ENCODE results near the gene PRPF6.
A peak's percentile ranks its signal among the peaks of the same experiment; 100 is the strongest.

PRPF6 gene

DNA sequence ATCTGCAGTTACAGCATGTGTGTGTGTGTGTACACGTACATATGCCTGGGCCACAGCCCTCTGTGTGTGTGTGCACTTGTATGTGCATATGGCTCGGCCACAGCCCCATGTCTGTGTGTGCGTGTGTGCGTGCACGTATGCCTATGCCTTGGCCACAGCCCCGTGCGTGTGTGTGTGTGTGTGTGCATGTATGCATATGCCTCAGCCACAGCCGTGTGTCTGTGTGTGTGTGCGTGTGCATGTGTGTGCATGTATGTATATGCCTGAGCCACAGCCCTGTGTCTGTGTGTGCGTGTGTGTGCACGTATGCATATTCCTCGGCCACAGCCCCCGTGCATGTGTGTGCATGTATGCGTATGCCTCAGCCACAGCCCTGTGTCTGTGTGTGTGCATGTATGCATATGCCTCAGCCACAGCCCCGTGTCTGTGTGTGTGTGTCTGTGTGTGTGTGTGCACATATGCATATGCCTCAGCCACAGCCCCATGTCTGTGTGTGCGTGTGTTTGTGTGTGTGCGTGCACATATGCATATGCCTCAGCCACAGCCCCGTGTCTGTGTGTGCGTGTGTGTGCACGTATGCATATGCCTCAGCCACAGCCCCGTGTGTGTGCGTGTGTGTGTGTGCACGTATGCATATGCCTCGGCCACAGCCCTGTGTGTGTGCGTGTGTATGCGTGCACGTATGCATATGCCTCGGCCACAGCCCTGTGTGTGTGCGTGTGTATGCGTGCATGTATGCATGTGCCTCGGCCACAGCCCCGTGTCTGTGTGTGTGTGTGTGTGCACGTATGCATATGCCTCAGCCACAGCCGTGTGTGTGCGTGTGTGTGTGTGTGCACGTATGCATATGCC lies 40.4 kb downstream of the PRPF6 start:
- DNase-seq = no peak

DNA sequence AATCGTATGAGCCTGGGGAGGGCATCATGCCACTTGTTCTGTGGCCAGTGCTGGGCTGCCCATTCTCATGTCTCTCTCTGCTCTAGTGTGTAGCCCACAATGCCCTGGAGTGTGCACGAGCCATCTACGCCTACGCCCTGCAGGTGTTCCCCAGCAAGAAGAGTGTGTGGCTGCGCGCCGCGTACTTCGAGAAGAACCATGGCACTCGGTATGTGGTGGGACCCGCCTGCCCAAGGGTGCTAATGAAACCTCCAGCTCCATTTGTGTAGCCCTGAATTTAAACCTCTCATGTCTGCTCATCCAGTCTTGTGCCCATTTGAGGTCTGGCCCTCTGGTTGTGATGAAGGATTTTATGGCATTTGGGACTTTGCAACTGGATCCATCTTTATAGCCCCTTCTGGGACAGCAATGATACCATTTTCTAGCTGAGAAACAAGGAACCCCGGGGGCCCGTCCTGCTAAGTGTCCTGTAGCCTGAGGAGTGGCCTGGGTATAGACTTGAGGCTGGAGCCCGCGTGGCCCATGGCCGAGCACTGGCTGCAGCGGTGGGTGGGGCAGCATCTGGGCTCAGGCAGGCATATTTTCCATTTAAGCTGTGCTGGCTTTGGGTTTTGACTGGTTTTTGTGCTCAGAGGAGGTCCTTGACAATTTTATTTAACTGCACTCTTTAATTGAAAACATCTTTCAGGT lies 41.9 kb downstream of the PRPF6 start:
- no peak for DNase-seq

DNA sequence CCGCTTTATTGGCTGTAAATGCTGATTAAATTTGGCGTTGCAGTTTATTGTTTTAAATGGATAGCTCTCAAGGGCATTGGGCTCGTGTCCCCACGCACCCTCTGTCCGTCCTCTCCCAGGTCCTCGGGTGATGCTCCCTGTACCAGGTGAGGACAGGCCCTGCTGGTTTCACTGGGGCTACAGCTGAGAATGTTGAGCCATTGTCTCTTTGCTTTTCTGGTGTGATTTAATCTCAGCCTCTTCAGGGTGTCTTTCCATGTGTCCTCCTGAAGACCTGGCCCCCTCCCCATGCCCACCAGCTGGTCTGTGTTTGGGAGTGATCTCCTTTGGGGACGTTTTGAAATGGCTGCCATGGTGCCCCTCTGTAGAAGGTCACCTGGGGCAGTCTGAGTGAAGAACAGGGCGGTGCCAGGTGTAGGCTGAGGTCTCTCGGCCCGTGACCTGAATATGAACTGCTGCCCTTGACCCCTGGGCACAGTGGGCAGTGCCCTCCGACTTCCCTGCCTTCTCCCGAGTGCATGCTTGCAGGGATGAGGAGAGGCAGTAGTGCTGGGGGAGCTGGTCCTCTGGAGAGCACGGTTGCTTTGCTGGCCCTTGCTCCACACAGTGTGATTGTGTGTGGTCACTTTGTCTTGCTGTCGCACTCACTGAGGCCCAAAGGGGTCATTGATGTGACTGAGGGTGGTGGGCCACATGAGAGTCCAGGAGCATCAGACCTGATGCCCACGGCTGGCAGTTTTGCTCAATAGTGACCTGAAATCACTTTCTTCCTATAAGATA lies 42.6 kb downstream of the PRPF6 start:
- DNase-seq = no peak

DNA sequence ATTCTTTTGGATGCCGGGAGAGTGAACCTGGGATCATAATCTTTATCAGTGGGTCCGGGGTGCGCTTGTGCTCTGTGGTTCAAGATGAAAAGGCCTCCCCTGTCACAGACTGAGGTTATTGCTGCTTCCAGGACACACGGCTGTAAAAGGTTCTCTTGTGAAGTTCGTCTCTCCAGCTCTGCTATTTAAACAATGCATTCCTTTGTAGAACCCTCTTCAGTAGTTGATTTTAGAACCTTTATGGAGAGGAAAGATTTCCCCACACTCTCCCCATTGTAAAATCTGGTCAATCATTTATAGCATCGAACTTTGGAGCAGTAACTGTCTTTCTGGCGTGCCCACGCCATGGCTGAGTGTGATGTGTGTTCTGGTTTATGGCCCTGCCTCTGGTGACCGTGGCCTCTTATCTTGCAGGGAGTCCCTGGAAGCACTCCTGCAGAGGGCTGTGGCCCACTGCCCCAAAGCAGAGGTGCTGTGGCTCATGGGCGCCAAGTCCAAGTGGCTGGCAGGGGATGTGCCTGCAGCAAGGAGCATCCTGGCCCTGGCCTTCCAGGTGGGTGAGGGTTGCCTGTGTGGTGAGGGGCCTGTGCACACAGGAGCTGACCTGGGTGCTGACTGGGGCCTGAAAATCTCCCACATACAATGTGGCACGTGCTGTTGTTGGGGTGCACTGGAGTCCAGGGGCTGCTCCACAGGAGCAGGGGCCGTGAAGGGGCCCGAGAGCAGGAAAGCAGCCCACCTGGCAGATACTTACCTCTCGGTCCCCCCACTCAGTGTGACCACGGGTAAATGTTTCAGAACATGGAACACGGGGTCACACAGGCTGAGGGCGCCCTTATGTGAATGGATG lies 43.4 kb downstream of the PRPF6 start:
- no peak for DNase-seq

DNA sequence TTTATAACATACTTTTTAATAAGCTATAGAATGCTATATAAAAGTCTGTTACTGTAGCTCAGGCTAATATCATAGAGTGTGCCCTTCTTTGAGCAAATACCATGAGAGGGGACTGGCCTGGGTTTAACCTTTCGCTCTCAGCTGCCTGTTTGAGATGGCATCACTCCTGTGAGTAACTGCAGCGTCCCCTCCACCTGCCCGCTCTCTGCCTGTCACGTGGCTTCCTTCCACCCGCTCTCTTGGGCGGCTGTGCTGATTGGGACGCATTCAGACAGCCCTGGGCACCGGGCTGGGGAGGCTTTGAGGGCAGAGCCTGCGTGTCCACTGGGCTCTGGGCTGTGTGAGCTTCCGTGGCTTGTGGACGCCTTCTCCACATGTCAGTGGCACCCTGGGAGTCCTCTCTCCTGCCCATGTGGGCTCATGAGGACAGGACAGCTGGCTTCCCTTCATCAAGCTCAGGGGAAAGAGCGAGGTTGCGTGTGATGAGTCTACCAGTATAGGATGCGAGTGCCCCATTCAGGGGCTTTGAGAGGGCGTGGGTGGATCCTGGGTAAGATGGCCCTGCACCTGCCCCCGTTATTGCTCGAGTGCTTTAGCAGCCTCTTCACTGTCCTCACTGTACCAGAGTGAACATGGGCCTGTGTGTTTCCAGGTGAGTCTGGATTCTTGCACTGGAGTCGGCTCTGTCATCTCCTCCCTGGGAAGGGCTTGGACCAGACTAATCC lies 44.3 kb downstream of the PRPF6 start:
- DNase-seq = no peak

DNA sequence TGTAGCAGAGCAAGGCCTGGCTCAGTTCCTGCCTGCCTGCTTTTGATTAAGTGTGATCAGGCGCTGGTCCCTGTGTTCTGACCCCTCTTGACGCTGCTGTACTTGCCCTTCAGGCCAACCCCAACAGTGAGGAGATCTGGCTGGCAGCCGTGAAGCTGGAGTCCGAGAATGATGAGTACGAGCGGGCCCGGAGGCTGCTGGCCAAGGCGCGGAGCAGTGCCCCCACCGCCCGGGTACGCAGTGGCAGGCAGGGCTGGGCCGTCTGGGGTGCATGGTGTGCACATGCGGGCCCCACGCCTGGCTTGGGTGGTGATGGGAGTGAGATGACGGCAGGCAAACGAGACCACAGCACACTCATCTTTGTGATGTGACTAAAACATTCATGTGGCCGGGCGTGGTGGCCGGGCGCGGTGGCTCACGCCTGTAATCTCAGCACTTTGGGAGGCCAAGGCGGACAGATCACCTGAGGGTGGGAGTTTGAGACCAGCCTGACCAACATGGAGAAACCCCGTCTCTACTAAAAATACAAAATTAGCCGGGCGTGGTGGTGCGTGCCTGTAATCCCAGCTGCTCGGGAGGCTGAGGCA lies 45.0 kb downstream of the PRPF6 start:
- no peak for DNase-seq

DNA sequence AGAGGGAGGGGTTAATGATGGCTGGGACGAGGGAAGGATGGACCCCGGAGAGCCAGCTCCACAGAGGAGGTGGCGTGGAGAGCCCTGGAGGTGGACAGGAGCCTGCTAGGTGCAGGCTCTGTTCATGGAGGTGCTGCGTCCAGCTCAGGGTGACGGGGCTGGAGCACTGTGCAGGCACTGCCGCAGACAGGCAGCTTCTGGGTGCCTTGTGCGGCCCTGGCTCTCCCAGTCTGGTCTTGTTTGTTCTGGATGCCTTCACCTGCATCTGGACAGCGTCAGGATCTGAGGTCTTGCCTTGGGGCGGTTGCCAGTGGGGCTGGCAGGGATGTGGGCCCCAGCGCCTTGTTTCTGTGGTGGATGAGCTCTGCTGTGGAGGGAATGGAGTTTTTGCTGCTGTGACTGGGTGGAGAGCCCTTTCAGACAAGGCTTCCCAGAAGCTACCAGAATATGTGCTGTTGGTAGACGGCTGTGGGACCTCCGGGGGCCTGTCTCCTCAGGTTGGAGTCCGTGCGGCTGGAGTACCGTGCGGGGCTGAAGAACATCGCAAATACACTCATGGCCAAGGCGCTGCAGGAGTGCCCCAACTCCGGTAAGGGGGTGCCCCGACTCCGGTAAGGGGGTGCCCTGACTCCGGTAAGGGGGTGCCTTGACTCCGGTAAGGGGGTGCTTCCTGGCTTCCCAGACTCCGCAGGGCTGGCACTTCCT lies 47.2 kb downstream of the PRPF6 start:
- DNase-seq = no peak

DNA sequence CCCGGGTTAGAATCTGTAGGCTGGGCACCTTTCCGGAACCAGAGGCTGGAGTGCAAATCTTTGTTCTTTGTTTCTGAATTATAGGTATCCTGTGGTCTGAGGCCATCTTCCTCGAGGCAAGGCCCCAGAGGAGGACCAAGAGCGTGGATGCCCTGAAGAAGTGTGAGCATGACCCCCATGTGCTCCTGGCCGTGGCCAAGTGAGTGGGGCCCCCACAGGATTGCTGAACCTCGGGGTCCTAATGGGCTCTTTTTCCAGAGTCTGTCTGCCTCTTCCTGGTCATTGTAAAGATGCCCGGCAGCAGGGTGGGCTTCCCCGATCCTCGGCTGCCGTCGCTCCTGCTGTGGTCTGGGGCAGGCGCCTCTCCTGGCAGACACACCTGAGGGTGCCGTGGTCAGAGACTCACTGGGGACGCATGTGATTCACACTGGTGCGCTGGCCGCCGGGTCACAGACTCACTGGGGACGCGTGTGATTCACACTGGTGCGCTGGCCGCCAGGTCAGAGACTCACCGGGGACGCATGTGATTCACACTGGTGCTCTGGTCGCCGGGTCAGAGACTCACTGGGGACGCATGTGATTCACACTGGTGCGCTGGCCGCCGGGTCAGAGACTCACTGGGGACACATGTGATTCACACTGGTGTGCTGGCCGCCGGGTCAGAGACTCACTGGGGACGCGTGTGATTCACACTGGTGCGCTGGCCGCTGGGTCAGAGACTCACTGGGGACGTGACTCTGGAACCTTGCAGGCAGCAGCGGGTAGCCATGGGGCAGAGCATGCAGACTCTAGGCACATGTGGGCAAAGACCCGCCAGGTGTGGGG lies 48.6 kb downstream of the PRPF6 start:
- DNase-seq = no peak

DNA sequence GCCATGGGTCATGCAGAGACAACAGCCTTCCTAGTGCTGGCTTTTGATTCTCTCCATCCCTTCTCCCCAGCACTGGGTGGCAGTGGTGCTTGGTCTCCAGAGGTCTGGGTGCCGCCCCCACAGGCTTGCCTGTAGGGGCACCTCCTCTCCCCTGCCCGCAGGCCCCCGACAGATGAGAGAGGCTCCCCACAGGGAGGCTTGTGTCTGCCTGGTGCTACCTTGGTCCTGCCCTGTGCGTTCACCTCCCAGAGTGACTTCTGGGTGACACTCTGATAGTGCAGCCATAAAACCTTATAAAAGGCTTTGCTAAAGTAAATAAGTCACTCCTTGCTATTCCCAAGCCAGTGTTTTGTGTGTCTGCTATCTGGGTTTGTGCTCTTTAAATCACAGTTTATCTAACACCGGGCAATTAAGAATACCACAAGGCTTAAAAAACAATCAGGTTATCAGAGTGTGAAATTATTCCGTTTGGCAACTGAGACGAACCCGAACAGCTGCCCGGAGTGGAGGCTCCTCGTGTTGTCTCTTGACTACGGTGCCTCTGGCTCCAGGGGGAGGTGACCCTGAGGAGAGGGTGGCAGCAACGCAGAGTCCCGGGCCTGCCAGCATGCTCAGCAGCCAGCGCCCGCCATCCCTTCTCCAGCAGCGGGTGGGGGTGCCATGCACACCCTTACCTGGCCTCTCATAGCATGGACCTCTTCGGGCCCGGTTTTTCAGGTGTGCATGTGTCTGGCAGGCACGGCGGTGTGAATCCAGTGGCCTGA lies 49.6 kb downstream of the PRPF6 start:
- no peak for DNase-seq

DNA sequence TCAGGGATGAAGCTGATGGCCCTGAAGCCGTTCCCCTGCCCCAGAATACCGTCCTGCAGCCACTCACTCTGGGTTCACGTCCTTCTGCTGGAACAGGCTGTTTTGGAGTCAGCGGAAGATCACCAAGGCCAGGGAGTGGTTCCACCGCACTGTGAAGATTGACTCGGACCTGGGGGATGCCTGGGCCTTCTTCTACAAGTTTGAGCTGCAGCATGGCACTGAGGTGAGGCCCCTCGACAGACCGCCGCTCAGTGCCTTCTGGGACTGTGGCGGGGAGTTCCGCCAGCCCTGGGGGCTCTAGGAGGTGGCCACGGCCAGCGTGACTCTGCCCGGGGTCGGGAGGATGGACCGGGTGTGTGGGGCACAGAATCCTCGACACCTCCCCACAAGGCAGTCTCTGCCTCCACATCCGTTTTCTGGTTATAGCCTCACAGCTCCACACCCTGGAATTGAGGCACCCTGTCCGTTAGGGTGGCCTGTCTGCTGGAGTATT lies 50.9 kb downstream of the PRPF6 start:
- DNase-seq = no peak

DNA sequence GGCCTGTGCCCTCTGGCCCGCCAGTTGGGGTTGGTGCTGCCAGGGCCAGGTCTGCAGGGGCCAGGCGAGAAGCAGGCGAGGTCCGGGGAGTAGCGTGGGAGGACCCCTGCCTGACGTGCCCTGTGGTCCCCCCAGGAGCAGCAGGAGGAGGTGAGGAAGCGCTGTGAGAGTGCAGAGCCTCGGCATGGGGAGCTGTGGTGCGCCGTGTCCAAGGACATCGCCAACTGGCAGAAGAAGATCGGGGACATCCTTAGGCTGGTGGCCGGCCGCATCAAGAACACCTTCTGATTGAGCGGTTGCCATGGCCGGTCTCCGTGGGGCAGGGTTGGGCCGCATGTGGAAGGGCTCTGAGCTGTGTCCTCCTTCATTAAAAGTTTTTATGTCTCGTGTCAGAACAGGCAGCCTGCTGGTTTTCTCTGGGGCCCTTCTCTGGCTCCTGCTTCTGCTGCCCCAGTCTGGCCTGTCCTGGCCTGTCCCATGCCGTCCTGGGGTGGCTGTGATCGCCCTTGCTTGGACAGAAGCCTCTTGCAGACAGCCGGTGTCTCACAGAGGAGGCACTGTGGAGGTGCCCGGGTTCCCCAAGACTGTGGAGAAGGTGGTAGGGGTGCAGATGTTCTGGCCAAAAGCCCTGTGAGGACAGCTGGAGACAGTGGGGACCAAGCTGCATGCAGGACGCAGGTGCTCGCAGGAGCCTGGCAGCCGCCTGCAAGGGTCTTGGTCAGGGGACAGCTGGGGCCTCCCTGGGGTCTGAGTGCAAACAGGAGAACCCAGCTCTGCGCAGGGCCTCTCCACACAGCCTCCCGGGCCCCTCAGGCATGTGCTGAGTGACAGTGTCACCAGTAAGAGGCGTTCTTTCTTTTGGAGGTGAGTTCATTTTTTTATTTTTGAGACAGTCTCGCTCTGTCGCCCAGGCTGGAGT lies 52.0 kb downstream of the PRPF6 start:
- DNase-seq = no peak

DNA sequence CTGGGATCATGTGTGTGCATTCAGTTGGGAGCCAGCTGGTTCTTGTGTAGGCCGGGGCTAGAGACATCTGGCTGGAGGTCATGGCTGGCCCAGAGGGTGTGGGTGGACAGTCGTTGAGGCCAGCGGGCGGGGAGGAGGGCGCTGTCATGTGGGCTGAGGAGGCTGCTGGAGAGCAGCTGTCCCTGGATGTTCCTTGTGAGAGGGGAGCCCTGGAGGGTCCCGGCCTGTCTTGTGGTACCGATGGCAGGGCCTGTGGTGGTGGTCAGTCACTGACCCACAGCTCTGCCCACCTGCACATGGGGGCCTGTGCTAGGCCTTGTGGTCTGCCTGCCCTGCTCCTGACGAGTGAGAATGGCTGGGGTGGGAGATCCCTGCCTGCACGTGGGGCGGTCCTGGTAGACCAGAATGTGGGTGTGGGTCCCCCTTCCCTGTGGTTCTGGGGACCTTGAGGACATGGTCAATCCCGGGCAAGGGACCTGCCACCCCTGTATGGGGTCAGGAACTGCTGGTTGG lies 53.1 kb downstream of the PRPF6 start:
- no peak for DNase-seq

DNA sequence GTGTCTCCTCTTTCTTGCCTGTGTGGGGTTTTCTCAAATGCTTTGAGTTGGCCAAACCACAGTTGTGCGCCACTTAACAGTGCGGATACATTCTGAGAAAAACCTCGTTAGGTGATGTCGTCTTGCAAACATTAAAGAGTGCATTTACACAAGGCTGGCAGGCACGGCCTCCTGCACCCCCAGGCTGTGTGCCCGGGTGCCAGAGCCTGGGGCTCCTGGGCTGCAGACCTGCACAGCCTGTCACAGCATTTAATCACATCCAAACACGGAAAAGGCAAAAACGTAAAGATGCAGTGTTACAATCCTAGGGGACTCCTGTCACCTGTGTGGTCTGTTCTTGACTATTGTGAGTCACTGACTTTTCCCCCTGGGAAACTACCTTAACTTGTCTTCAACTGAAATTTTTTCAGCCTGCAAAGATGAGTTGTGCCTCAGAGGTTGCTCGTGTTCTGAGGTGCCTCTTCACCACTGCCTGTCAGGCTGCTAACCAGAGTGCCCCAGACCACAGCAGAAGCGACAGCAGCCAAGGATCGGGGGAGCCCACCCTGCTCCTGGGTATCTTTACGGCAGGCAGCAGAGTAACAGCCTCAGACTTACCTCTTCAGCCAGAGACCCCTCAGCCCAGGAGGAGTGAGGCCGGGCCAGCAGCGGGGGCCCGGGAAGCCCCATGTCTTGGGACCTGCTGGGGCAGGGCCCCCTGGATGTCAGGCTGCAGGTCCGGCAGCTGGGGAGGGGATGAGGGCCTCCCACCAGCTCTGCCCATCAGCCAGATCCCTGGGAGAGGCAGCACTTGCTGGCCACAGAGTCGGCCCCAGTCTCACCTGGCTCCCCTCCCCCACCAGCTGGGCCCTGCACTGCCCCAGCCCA lies 54.4 kb downstream of the PRPF6 start:
- peak in 1 of 2 donors; percentile 49 for DNase-seq

DNA sequence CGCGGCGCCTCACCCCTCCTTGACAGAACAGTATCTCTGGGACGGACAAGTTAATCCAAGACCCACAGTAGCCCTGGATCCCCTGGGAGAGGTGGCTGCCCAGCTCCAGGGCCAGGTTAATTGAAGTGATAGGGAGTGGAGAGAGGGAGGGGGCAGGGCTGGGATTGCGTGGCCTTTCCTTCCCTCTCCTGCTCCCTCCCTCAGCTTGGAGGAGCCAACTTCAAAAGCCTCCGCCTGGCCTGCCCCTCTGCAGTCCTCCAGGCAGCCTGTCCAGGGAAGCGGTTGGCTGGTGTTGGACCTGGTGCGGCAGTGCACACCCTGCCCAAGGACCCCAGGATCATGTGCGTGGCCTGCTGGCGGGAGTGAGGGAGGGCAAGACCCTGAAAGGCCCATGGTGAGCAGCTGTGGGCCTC lies 55.0 kb downstream of the PRPF6 start, which contains the start of gene C20orf204:
C20orf204 (plus strand) TSS at position 250 of the 413 bp plus-strand sequence; CDS start at position 392, 142 bp downstream.
- DNase-seq = no peak

DNA sequence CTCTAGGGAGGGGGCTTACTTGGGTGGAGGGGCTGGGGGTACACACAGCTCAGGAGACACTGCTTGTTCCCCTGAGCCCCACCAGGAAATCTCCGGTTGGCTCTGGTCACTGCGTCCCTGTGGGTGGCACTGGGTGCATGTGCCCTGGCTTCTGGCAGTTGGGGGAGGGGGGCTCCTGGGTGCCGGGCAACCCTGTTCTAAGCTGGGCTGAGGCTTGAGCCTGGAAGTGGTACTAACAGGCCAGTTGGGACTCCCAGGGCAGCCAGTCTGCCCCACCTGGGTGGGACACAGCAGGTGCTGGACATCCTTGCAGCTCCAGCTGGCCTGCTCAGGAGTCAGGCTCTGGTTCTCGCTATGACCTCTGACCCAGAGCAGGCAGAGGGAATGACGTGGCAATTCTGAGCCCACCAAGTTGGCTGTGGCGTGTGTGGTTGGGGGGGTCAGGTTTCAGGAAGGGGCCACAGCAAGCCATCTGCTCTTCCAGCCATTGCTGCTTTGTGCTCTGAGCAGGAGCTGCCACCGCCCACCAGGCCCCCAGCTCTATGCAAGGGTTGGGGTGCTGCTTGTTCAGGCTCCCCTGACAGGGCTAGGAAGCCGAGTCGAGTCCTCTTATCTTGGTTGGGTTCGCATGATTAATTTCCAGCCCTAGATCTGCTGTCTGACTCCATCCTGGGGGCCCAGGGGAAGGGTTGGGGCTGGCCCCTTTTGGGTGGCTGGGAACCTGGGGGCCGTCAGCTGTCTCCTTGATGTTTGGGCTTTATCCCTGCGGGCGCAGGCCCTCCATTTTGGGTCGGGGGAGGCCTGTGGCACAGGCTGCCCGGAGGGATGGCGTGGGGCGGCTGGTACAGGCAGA lies 55.6 kb downstream of the PRPF6 start:
- no peak for DNase-seq

DNA sequence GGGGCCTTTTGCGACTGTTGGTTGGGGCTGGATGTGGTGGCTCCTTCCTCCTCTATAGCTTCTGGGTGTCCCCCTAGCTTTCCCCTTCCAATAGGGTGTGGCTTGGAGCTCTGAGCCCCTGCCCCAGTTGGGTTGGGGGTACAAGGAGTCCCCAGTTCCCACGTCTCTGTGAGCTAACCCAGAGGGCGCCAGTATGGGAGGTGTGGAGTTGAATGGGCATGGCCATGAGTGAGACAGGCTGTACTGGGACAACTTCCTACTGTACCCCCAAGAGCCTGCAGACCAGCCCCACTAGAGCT lies 56.2 kb downstream of the PRPF6 start:
- no peak for DNase-seq
